ENCODE measurements around the gene GLP1R. TPM values are rescaled to one million over a fixed set of nuclear protein-coding genes. Genes with fewer than 3 reads are reported as not detected.

The GLP1R gene
- total and polyA plus RNA-seq, 2 of the 13 experiments (the other 11 are each of a cell fraction or from before 2014, with no cell fraction given), result not detected

Other genes starting within 250 kb of the GLP1R start
- gene SAYSD1, start 66.4 kb downstream of the GLP1R start, total RNA-seq (2016; rRNA removed; fragmentation: Illumina TruSeq; extraction: Trizol), result 16.0 and 18.7 TPM in 2 replicates
- gene SAYSD1, start 66.4 kb downstream of the GLP1R start, polyA plus RNA-seq (2011; rRNA removed), result 8.2 and 10.1 TPM in 2 replicates
- 0.04 TPM in 1 of 2 replicates, not detected in the other for gene KCNK5, start 180.7 kb downstream of the GLP1R start, total RNA-seq (2016; rRNA removed; fragmentation: Illumina TruSeq; extraction: Trizol)
- gene KCNK5, start 180.7 kb downstream of the GLP1R start, polyA plus RNA-seq (2011; rRNA removed), result 0.03 TPM in 1 of 2 replicates, not detected in the other